NOMO-1 treated with DMSO at 0.1 percent for 48 hours (cell line): ENCODE results near the gene ATXN7L1.

ENCODE experiments used
- DNase-seq: peaks from one replicate; lab custom pipeline; 2025; ENCODE audit not compliant: unreplicated experiment; lab: John Stamatoyannopoulos, UW

Gene ATXN7L1

DNA sequence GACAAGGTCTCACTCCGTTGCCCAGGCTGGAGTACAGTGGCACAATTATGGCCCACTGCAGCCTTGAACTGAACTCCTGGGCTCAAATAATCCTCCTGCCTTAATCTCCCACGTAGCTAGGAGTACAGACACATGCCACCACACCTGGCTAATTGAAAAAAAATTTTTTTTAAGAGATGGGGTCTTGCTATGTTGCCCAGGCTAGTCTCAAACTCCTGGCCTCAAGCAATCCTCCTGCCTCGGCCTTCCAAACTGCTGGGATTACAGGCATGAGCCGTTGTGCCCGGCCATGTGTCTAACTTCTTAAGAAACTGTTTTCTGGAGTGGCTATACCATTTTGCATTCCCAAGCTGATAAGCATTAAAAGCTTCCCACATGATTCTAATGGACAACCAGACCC lies 285.6 kb downstream of the ATXN7L1 start:
- DNase-seq, result no peak

DNA sequence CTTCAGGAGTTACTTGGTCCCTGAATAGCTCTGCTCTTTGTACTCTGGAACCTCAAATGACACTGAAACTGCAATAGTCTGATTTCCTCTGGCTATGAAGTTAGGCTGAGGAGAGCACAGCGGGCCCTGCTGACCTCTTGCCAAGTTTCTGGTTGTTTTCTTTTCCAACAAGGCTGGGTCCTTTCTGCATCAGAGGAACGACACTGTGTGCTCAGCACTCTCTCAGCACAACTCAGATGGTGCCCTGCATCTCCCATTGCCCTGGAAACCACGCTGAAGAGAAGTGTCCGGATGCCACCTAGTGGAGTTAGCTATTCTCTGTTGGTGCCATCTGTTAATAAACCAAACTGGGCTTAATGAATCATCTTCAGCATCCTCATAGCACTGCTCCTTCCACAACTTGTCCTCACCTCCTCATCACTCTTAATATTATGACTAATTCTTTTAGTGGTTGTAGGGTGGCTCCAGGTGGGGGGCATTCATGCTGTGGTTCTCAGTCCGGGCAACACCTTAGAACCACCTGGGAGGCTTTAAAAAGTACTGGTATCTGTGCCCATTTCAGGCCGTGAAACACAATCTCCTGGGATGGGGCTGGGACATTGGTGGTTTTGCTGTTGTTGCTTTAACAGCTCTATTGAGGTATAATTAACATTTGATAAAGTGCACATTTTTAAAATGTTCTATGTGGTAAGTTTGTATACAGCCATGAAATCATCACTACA lies 286.9 kb downstream of the ATXN7L1 start:
- peak; percentile 22 for DNase-seq

- no peak for DNase-seq
Observed at GRCh38 chr7:105587909-105588635, 288.3 kb downstream of the ATXN7L1 start.

- no peak for DNase-seq
Observed at GRCh38 chr7:105585850-105586500, 290.4 kb downstream of the ATXN7L1 start.

GRCh38 chr7:105584165-105584564 lies 292.2 kb downstream of the ATXN7L1 start:
- DNase-seq, result no peak

- no peak for DNase-seq
Observed at GRCh38 chr7:105583061-105583460, 293.3 kb downstream of the ATXN7L1 start.

- DNase-seq, result no peak
Observed at GRCh38 chr7:105581066-105581811, 295.2 kb downstream of the ATXN7L1 start, which contains the start of gene EFCAB10. Gene EFCAB10 (minus strand): TSS chr7:105581493. CDS start chr7:105581463, 30 bp downstream.

GRCh38 chr7:105580022-105580740 lies 296.2 kb downstream of the ATXN7L1 start:
- no peak for DNase-seq

DNA sequence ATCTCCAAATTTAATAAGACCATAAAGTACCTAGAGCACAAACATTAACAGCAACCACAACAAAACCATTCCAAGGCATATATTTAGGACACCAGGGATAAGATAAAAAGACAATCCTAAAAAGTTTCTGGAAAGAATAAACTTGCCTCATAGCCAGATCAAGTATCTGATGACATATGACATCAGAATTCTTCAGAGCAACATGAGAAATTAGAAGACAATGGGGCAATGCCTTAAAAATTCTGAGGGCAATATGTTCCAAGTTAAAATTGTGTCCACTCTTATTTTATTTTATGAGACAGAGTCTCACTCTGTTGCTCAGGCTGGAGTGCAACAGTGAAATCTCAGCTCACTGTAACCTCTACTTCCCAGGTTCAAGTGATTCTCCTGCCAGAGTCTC lies 297.9 kb downstream of the ATXN7L1 start:
- DNase-seq, result no peak

DNA sequence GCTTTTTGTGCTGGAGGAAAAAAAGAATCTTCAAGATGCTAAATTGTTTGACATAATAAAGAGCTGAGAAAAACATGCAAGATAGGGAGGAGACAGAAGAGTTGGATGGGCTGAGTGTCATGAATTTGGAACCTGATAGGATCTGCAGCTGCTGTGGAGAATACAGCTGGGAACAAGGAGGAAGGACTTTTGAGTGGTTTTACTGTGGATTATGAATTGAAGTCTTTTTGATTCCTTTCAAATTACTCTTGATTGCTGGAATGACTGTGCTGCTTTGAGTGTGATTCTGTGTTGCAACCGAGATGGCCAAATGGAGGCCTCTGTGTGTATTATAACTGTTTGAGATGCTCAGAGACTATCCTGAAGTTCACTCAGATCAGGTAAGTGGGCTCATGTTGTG lies 299.1 kb downstream of the ATXN7L1 start:
- DNase-seq, result no peak

DNA sequence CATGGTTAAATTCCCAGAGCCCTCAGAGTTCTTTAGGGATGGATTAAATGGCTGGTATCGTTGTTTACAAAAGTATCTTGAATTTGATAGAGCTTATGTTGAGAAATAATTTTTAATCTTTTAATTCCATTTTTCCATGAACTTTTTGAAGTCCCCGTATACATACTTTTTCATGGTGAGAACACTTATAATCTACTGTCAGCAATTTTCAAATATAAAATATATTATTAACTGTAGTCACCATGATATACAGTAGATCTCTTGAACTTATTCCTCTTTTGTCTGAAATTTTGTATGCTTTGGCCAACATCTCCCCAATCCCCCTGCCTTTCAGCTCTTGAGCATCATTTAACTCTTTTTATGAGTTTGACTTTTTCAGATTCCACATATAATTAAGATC lies 304.5 kb downstream of the ATXN7L1 start:
- DNase-seq, result no peak

DNA sequence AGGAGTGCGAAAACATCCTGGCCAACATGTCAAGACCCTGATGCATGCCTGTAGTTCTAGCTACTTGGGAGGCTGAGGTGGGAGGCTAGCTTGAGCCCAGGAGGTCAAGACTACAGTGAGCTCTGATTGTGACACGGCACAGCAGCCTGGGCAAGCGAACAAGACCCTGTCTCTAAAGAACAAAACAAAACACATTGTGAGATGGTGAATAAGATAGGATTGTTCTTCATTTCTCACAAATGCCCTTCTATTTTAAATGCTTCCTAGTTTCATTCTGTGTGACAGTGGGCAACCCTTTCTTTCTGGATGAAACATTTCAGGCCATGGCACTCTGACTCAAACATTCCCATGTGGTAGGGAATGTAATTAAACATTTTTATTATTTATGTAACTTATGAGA lies 308.6 kb downstream of the ATXN7L1 start:
- no peak for DNase-seq

DNA sequence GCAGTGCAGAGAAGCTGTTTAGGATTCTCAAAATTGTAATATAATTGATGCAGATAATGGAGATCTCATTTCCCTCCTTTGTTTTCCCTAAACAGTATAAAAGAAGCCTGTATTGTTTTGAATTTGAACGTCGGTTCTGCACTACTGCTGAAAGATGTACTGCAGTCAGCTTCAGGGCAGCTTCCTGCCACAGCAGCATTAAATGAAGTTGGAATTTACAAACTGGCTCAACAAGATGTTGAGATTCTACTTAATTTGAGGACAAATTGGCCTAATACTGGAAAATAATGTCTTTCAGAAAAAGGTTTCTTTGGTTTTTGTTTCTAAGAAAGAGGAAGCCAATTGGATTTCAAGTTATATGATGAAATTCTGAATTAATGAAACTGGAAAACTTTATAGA lies 309.4 kb downstream of the ATXN7L1 start:
- no peak for DNase-seq

DNA sequence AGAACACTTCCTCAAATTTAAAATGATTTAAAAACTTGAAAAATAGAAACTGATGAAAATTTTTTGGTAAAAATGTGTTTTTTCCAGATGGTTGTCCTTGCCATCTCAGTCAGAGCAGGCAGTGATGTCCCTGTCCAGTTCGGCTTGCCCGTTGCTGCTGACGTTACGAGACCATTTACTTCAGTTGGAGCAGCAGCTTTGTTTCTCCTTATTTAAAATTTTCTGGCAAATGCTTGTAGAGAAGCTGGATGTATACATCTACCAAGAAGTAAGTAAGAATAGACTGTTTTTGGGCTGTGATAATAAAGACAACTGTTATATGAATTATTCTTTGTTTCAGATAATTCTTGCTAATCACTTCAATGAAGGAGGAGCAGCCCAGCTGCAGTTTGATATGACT lies 311.2 kb downstream of the ATXN7L1 start:
- no peak for DNase-seq

GRCh38 chr7:105559926-105560325 lies 316.5 kb downstream of the ATXN7L1 start:
- DNase-seq, result no peak
